Uterine smooth muscle cell (primary cell): ENCODE results near the gene BACE1-AS. TPM values are rescaled to one million over a fixed set of nuclear protein-coding genes. Genes with fewer than 3 reads are reported as not detected.

Source experiments
- total RNA-seq: library from RNA; depleted of rRNA; stranded (reverse); fragments of >200 nt; gene quantifications from 2 replicates; pipeline ENCODE4 v1.2.3, GENCODE V29; 2014

BACE1-AS gene
- total RNA-seq = 2.0 and 3.2 TPM in 2 replicates

DNA sequence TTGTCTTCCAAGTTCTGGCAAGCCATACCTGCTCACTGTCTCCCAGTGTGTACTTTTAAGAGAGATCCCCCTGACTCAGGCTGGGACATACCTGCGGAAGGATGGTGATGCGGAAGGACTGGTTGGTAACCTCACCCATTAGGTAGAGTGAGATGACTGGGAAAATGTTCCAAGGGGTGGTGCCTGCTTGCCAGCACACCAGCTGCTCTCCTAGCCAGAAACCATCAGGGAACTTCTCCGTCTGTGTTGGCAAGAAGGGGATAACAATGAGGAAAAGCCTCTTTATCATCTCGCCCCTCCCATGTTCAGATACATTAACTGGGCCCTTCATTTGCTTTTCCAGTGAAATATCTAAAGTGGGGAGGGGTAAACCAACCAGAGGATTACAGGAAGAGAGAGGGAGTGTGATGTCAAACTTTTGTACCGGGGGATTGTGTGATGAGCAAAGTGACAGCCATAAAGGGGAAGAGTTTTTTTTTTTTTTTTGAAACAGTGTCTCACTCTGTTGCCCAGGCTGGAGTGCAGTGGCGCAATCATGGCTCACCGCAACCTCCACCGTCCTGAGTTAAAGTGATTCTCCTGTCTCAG is at the start of gene BACE1-AS:
TSS of gene BACE1-AS (plus strand) at position 538 of the 588 bp plus-strand sequence.

DNA sequence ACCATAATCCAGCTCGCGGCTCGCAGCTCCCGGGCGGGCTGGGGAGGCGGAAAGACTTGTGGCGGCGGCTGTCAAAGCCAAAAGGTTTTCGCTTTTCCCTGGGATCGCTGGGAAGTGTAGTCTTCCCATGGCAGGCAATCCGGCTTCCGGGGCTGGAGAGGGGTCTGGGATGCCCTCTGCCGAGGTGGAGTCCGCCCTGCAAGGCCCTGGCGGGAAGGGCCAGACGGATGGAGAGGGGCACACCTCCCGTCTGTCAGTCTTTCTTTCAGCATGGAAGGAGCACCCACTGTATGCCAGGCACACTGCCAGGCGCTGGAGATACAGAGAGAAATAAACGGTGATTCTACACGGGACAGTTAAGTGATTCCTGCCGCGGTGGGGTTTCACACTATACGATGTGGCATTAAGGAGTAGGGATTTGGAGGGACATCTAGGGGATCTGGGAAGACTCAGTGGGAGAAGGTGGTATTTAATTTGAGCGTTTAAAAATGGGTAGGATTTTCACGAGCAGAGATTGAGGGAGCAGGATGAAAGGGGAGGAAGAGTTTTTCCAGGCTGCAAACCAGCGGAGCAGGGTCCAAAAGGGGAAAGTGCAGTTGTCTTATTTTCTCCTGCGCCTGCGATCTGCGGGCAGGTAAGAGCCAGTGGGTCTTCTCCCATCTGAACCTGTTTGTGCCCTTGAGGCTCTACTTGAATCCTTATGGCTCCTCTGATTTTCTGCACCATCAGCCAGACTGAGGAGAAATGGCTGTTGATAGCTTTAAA is 25.2 kb downstream of the BACE1-AS start, which contains the start of gene BACE1:
TSS of gene BACE1 (minus strand) at position 60 of the 765 bp plus-strand sequence. CDS start 461 bp downstream, outside the sequence.

DNA sequence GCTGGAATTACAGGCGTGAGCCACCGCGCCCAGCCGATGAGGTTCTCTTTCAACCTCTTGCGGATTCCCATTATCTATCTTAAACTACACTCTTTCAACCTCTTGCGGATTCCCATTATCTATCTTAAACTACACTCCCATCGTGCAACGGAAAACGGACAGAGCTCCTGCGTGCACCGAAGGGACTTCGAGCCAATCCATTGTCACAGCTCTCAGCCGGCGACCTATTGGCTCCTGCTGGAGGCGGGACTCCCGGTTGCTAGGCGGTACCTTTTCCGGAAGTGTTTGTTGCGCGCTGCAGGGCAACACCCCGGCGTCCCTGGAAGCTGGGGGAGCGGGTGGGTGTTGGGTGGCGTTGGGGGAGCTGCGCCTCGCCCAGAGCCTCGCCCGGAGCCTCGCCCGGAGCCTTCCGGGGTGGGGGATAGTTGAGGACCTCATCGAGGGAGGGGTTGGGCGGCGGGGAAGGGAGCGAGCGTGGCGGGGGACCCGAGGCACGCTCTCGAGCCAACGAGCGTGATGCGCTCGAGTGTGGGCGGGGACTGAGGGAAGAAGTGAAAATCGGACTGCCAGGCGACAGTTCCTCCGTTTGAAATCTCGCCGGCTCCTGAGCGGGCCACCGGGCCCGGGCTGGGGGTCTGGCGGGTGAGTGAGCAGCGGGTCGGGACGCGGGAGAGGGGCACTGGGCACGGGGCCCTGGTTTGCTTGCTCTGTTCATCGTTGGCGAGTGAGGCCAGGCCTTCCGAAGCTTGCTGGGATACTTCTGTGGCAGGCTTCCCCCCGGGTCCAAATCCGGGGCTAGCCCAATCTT is 36.6 kb downstream of the BACE1-AS start, which contains the start of gene CEP164:
TSS of gene CEP164 (plus strand) at position 288 of the 808 bp plus-strand sequence. CDS start 10,733 bp downstream, outside the sequence.

Other genes starting within 250 kb of the BACE1-AS start
- 16.3 and 19.1 TPM in 2 replicates for gene SIK3, start 192.9 kb upstream of the BACE1-AS start, total RNA-seq
- gene PAFAH1B2, start 147.1 kb upstream of the BACE1-AS start, total RNA-seq = 164 and 193 TPM in 2 replicates
- gene SIDT2, start 112.6 kb upstream of the BACE1-AS start, total RNA-seq = 10.4 and 13.9 TPM in 2 replicates
- 415 and 1,612 TPM in 2 replicates for gene TAGLN, start 92.0 kb upstream of the BACE1-AS start, total RNA-seq
- 69.6 and 80.4 TPM in 2 replicates for gene PCSK7, start 59.3 kb upstream of the BACE1-AS start, total RNA-seq
- 10.2 and 13.6 TPM in 2 replicates for gene RNF214, start 58.7 kb upstream of the BACE1-AS start, total RNA-seq
- 20.9 and 23.5 TPM in 2 replicates for gene BACE1, start 24.9 kb downstream of the BACE1-AS start, total RNA-seq
- 42.6 and 48.1 TPM in 2 replicates for gene CEP164, start 36.5 kb downstream of the BACE1-AS start, total RNA-seq